Mucosa of gallbladder (tissue), 1 donor: ENCODE measurements around the gene GOPC. TPM values are rescaled to one million over a fixed set of nuclear protein-coding genes. Genes with fewer than 3 reads are reported as not detected.
"Not testable (repeated sequence)": the region's sequence is repeated elsewhere in the genome, so short reads cannot be mapped to it uniquely, and the experiment has no call there.

ENCODE experiments used
- DNase-seq: peaks from one replicate; pipeline ENCODE4 v3.0.0-alpha.2; 2020; ENCODE audit warnings: low spot score
- total RNA-seq: library from RNA; stranded (reverse); gene quantifications from one replicate; pipeline ENCODE4 v1.2.1, GENCODE V29; 2021
- donor health status: DM: no; HTN: no; CAD: no.

The GOPC gene
- total RNA-seq, 1 donor from 2014 or later = 20.9 TPM

- DNase-seq = no peak
Measured at GRCh38 chr6:117548797-117549301, 53.5 kb downstream of the GOPC start.

- peak; percentile 29 for DNase-seq
Measured at GRCh38 chr6:117547688-117548621, 54.4 kb downstream of the GOPC start.

DNA sequence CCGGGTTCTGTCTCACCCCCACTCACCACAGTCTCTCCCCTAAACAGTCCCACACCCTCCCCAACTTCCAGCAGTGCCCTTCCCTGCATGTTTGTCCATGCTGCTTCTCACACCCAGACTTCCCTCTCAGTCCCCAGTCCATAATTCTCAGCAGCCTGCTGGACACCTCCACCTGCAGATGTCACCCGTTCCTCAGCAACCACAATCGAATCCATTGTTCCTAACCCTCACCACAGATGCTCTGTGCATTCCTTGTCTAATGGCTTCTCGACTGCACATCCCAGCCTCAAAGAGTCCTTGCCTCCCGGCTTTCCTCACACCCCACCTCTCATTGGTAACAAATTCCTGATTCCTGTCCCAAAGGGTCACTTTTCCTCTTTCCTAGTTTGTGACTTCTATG lies 55.6 kb downstream of the GOPC start:
- DNase-seq = no peak

GRCh38 chr6:117545161-117545595 lies 57.1 kb downstream of the GOPC start:
- DNase-seq = peak; percentile 44

- no peak for DNase-seq
Measured at GRCh38 chr6:117544716-117545115, 57.6 kb downstream of the GOPC start.

GRCh38 chr6:117542493-117542892 lies 59.8 kb downstream of the GOPC start:
- no peak for DNase-seq

GRCh38 chr6:117540670-117541069 lies 61.6 kb downstream of the GOPC start:
- DNase-seq = no peak

GRCh38 chr6:117538615-117539014 lies 63.7 kb downstream of the GOPC start:
- no peak for DNase-seq

DNA sequence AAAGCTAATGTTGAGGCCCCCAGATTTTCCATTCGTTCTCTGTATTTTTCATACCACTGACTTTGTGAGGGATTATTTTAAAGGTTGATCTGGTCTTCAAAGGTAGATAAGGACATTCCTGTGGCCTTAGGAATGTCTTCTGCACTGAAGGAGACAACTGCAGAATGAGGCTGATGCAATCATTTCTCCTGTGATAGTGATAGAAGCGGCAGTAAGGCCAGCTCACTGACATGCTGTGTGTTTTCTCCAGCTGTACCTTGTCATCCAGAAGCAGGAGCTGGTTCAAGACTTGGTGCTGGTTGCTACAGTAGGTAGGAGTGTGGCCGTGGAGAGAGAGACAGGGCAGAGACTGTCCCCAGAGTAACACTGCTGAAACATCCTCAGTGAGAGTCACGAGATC lies 66.0 kb downstream of the GOPC start:
- no peak for DNase-seq

GRCh38 chr6:117534974-117535373 lies 67.3 kb downstream of the GOPC start:
- no peak for DNase-seq

DNA sequence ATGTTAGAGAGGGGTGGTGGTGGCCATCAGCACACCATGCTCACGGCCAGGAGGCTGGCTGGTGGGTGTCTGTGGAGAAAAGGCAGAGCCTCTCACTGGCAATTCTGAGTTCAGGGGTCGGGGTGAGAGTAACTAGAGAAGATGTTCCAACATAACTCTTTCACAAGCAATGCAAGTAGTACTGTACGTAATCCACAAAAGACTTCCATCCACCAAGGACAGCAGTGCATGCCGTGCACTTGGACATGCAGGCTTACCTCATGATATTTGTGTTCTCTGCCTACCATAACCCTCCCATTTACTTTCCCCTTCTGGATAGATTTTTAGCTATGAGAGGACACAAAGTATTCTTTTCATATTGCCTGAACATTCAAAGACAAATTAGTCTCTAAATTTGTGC lies 68.5 kb downstream of the GOPC start:
- DNase-seq = no peak

DNA sequence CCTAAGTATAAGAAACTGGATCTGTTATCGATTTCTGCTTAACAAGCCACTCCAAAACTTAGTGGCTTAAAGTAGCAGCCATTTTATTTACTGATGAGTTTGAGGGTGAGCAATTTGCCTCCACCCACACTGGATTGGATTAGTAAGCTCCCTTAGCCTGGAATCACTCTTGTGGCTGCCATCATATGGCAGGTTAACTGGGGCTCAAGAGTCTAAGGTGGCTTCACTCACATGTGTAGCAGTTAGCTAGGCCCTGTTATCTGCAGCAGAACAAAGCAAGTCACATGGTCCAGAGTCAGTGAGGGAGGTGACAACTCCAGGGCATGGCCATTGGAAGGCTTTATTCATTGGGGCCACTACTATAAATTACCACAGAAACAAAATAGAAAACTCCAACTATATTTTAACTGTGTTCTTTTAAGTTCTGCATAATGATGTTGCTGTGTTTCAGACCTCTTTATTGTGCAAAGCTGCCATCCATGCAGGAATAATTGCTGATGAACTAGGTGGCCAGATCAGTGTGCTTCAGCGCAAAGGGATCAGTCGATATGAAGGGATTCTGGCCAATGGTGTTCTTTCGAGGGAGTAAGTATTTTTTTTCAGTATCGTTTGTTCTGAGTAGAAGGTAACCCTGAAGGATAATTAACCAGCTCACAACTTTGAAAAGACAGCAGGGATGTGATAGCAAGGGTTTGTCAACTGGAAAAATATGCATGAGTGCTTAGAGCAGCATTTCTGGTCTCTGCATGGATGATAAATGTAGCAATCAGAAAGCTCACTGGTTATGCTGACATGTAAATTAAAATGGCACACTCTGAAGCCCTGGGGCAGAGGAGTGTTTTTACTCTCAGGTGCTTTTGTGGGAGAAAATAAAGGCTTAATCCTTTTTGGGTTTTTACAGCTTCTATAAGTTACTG lies 70.2 kb downstream of the GOPC start:
- no peak for DNase-seq

DNA sequence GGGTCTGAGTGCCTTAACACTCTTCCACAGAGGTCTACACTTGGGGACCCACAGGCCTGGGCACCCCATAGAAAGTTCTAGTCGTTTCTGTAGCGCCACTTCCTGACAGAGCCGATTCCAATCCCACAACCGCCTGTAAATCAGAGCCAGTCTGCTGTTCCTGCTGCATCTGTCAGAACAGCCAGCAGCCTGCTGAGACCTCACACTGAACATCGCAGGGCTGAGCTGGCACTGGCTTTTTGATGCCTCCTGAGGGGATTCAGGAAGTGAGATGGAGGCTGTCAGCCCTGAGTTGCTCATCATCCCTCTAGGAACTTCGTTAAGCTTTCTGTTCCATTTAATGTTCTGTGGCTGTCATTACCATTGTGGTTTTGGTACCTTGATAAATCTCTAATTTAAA lies 71.0 kb downstream of the GOPC start:
- no peak for DNase-seq

GRCh38 chr6:117530467-117531242 lies 71.7 kb downstream of the GOPC start:
- DNase-seq = no peak

- DNase-seq = no peak
Measured at GRCh38 chr6:117525607-117526006, 76.7 kb downstream of the GOPC start.

GRCh38 chr6:117521791-117522502 lies 80.4 kb downstream of the GOPC start:
- DNase-seq = no peak

- DNase-seq = no peak
Measured at GRCh38 chr6:117520603-117521395, 81.5 kb downstream of the GOPC start.

GRCh38 chr6:117518870-117519269 lies 83.4 kb downstream of the GOPC start:
- no peak for DNase-seq

DNA sequence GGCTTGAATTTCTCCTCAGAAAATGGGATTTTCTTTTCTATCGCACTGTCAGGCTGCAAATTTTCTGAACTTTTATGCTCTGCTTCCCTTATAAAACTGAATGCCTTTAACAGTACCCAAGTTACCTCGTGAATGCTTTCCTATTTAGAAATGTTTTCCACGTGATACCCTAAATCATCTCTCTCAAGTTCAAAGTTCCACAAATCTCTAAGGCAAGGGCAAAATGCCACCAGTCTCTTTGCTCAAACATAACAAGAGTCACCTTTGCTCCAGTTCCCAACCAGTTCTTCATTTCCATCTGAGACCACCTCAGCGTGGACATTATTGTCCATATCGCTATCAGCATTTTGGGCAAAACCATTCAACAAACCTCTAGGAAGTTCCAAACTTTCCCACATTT lies 84.3 kb downstream of the GOPC start:
- DNase-seq = not testable (repeated sequence)

DNA sequence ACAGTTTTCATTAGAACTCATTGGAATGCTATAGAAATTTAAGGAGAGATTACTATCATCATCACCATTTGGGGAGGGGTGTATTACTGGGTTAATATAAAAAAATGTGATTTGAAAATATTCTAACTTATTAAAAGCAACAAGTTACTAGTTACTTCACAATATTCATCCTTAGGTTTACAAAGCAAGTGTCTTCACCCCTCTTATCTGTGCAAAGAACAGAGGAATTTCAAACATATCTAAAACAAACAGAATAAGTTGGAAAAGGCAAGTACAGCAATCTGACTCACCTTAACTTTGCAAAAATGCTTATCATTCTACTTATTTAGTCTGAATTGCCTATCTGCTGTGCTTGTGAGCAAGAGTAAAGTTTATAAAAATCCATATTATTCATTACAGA lies 87.0 kb downstream of the GOPC start:
- no peak for DNase-seq
